HCT116 (cell line): ENCODE results near the gene ELAVL3. TPM values are rescaled to one million over a fixed set of nuclear protein-coding genes. Genes with fewer than 3 reads are reported as not detected.

Source experiments
- EGR1 ChIP-seq: IDR thresholded peaks from 2 replicates; pipeline ENCODE4 v1.6.1; 2012; ENCODE audit warnings: low read depth
- EZH2 ChIP-seq: fragments of 200-600 bp; sonication (generic); IDR thresholded peaks from 2 replicates; pipeline ENCODE4 v1.6.1; 2017; ENCODE audit warnings: antibody characterized with exemption, mixed run types
- EZH2phosphoT487 ChIP-seq: fragments of 200-600 bp; IDR thresholded peaks from 2 replicates; pipeline ENCODE4 v1.6.1; 2018; ENCODE audit warnings: antibody characterized with exemption, borderline replicate concordance
- FOSL1 ChIP-seq: IDR thresholded peaks from 2 replicates; pipeline ENCODE4 v1.6.1; 2012; ENCODE audit warnings: low read depth
- JUND ChIP-seq: IDR thresholded peaks from 2 replicates; pipeline ENCODE4 v1.6.1; 2012
- MAX ChIP-seq: IDR thresholded peaks from 2 replicates; pipeline ENCODE4 v1.6.1; 2012
- RAD21 ChIP-seq: IDR thresholded peaks from 2 replicates; pipeline ENCODE4 v1.6.1; 2012; ENCODE audit warnings: low read depth, mild to moderate bottlenecking
- REST ChIP-seq: IDR thresholded peaks from 2 replicates; pipeline ENCODE4 v1.6.1; 2012; ENCODE audit warnings: low read depth
- SIN3A ChIP-seq: IDR thresholded peaks from 2 replicates; pipeline ENCODE4 v1.6.1; 2012; ENCODE audit warnings: low read depth
- SRF ChIP-seq: IDR thresholded peaks from 2 replicates; pipeline ENCODE4 v1.6.1; 2012; ENCODE audit warnings: low read depth
- TCF7L2 ChIP-seq: IDR thresholded peaks from 2 replicates; pipeline ENCODE4 v1.7.0; 2011; ENCODE audit warnings: borderline replicate concordance, inconsistent platforms; ENCODE audit not compliant: insufficient read depth, insufficient read length; ENCODE audit errors: extremely low read depth
- ZBTB33 ChIP-seq: IDR thresholded peaks from 2 replicates; pipeline ENCODE4 v1.6.1; 2011; ENCODE audit warnings: mild to moderate bottlenecking, low read length, moderate library complexity; ENCODE audit not compliant: insufficient replicate concordance; ENCODE audit errors: extremely low read depth
- total RNA-seq: library from RNA; stranded (reverse); gene quantifications from one replicate; pipeline ENCODE4 v1.2.1, GENCODE V29; 2021; ENCODE audit not compliant: unreplicated experiment

The ELAVL3 gene
- total RNA-seq, 1 experiment from 2014 or later = 0.05 TPM

- no peak for TF ChIP-seq ZBTB33
- TF ChIP-seq EGR1 = no peak
- TF ChIP-seq EZH2 = no peak
- no peak for TF ChIP-seq JUND
- TF ChIP-seq FOSL1 = no peak
- no peak for TF ChIP-seq TCF7L2
- peak; percentile 99 for TF ChIP-seq MAX
- TF ChIP-seq SRF = no peak
- TF ChIP-seq EZH2phosphoT487 = no peak
- TF ChIP-seq RAD21 = peak; percentile 91
- TF ChIP-seq SIN3A = no peak
- TF ChIP-seq REST = no peak
- TF ChIP-seq, all 23 proteins: peak for 5
Observed at GRCh38 chr19:11482384-11483050, 1.7 kb upstream of the ELAVL3 start (continued).
